BE2C (cell line): ENCODE measurements around the gene EXOC4.

Experiments
- DNase-seq: peaks from one replicate; pipeline ENCODE4 v3.0.0-alpha.2; 2020
- H3K27me3 ChIP-seq: fragments of 250-450 bp; sonication (Bioruptor Pico); 2 replicates; pipeline ENCODE4 v1.5.1; 2020; ENCODE audit warnings: mild to moderate bottlenecking
- H3K36me3 ChIP-seq: fragments of 250-450 bp; sonication (Bioruptor Pico); 2 replicates; pipeline ENCODE4 v1.5.1; 2020; ENCODE audit warnings: mild to moderate bottlenecking
- H3K4me1 ChIP-seq: fragments of 250-450 bp; sonication (Bioruptor Pico); 2 replicates; pipeline ENCODE4 v1.5.1; 2020
- H3K4me3 ChIP-seq: 2 replicates; pipeline ENCODE4 v1.5.1; 2011; ENCODE audit warnings: low read depth, low read length
- H3K9me3 ChIP-seq: fragments of 250-450 bp; sonication (Bioruptor Pico); 2 replicates; pipeline ENCODE4 v1.5.1; 2020
- TF ChIP-seq, protein P1 (sequence below): IDR thresholded peaks from 2 replicates; pipeline ENCODE4 v1.5.1; 2012; ENCODE audit warnings: mild to moderate bottlenecking, low read depth, low read length

The EXOC4 gene

DNA sequence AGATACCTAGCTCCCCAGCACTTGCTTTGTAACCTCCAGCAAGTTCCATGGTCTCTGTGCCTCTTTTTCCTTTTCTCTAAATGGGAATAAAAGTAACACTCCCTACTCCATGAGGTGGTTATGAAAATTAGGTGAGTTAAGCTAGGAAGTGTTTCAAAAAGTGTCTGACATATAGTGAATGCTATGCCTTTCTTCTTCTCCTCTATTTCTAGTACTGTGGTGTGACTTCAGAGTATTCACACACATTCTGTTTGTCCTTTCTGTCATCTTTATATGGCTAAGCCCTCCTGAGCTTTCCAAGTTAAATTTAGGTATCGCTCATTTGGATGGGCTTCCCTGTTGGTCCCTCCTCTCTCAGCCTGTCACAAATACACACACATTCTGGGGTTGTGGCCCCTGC lies 229.7 kb downstream of the EXOC4 start:
- peaks cover 14% of the 10 kb centered on the region; the same call in 1 of the 2 replicates for H3K4me1 ChIP-seq
- no peaks in the 10 kb centered on the region for H3K9me3 ChIP-seq
- DNase-seq, result no peak
- H3K27me3 ChIP-seq, result no peaks in the 10 kb centered on the region
- TF ChIP-seq, protein P1, sequence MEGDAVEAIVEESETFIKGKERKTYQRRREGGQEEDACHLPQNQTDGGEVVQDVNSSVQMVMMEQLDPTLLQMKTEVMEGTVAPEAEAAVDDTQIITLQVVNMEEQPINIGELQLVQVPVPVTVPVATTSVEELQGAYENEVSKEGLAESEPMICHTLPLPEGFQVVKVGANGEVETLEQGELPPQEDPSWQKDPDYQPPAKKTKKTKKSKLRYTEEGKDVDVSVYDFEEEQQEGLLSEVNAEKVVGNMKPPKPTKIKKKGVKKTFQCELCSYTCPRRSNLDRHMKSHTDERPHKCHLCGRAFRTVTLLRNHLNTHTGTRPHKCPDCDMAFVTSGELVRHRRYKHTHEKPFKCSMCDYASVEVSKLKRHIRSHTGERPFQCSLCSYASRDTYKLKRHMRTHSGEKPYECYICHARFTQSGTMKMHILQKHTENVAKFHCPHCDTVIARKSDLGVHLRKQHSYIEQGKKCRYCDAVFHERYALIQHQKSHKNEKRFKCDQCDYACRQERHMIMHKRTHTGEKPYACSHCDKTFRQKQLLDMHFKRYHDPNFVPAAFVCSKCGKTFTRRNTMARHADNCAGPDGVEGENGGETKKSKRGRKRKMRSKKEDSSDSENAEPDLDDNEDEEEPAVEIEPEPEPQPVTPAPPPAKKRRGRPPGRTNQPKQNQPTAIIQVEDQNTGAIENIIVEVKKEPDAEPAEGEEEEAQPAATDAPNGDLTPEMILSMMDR, result no peak
- no peak overlapping the region for H3K4me3 ChIP-seq
- no peaks in the 10 kb centered on the region for H3K36me3 ChIP-seq

- TF ChIP-seq, protein P1, result no peak
- DNase-seq, result no peak
Observed at GRCh38 chr7:133484086-133484485, 231.2 kb downstream of the EXOC4 start.

DNA sequence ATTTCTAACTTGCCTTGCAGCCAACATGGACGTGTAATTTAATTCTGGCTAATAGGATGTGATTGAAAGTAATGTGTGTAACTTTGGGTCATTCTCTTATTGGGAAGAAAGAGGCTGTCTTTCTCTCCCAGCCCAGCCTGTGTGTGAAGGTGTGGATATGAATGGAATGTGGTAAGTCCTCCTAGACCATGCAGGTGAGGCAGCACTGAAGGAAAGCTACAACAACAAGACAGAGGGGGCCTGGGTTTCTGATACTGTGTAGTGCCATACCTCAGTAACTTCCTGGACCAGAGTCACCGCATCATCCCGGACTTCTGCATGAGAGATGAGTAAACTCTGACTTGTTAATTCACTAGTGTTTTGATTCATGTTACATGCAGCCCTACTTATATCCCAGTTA lies 237.0 kb downstream of the EXOC4 start:
- no peak for DNase-seq
- TF ChIP-seq, protein P1, result no peak

More at GRCh38 chr7:133484086-133484485, 231.2 kb downstream of the EXOC4 start:
- Histone ChIP-seq H3K9me3 (no peaks in the 10 kb centered on the region), H3K4me3 (no peak overlapping the region), H3K36me3 (no peaks in the 10 kb centered on the region), H3K4me1 (peaks cover 6% of the 10 kb centered on the region; the same call in 1 of the 2 replicates), H3K27me3 (no peaks in the 10 kb centered on the region)

GRCh38 chr7:133491201-133491691 lies 238.4 kb downstream of the EXOC4 start:
- Histone ChIP-seq H3K4me1 (no peaks in the 10 kb centered on the region), H3K27me3 (no peaks in the 10 kb centered on the region), H3K4me3 (no peak overlapping the region), H3K36me3 (no peaks in the 10 kb centered on the region), H3K9me3 (no peaks in the 10 kb centered on the region)
- TF ChIP-seq, protein P1, result no peak
- no peak for DNase-seq

More for the DNA sequence above, 237.0 kb downstream of the EXOC4 start:
- no peaks in the 10 kb centered on the region for H3K9me3 ChIP-seq
- H3K27me3 ChIP-seq, result no peaks in the 10 kb centered on the region
- no peaks in the 10 kb centered on the region for H3K4me1 ChIP-seq
- no peaks in the 10 kb centered on the region for H3K36me3 ChIP-seq
- no peak overlapping the region for H3K4me3 ChIP-seq

DNA sequence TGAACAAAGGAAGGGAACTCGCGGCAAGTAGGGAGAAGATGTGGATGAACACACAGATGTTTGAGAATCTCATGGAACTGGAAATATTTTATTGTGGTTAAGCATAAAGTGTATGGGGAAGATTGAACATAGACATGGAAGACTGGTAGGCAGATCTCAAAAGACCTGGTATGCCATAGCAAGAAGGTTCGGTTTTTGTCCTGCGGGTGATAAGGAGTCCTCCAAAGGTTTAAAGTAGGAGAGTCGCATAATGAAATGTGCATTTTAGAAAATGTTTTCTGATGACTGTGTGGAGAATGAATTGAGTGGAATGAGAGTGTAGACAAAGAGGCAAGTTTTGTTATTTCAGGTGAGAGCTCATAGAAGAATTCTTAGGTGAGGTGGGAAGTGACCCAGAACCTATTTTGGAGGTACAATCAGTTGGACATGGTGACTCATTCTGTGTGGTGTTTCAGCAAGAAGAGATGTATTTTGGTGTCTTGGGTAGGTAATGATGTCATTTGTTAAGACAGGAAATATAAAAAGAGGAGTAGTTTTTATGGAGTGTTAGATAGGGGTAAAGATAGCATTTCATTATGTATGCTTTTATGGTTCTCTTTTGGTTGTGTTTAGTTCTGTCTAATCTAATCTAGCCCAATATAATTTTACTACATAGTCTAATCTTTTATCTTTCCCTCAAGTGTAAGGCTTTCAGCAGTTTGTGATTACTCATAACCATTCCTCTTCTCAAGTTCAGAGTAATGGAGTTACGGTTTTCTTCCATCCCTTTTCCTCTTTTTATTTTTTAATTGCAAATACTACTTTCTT lies 239.2 kb downstream of the EXOC4 start:
- no peak for DNase-seq
- no peaks in the 10 kb centered on the region for H3K27me3 ChIP-seq
- no peaks in the 10 kb centered on the region for H3K9me3 ChIP-seq
- H3K36me3 ChIP-seq, result no peaks in the 10 kb centered on the region
- no peaks in the 10 kb centered on the region for H3K4me1 ChIP-seq
- TF ChIP-seq, protein P1, result no peak
- H3K4me3 ChIP-seq, result no peak overlapping the region

DNA sequence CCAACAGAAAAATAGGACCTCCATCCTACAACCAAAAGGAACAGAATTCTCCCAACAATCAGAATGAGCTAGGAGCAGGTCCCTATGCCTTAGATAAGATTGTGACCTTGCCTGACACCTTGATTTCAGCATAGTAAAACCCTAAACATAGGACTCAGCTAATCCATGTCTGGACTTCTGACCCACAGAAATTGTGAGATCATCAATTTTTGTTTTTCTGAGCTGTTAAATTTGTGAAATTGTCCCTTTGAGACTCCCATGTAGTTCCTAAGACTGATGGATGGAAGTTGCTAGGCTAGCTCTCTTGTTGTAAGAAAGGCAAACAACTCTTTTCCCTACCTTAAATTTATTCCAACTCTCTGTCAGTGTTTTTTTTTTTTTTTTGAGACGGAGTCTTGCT lies 244.2 kb downstream of the EXOC4 start:
- DNase-seq, result no peak
- Histone ChIP-seq H3K4me1 (no peaks in the 10 kb centered on the region), H3K36me3 (no peaks in the 10 kb centered on the region), H3K4me3 (no peak overlapping the region), H3K9me3 (no peaks in the 10 kb centered on the region), H3K27me3 (no peaks in the 10 kb centered on the region)
- TF ChIP-seq, protein P1, result no peak
